Measurements from ENCODE around the gene BRWD1.

- TF ChIP-seq LEF1 (IDR thresholded peaks at IDR 0.05; ENCODE audit: borderline replicate concordance) (no peak), SUZ12 (IDR thresholded peaks at IDR 0.05) (no peak), SP1 (IDR thresholded peaks at IDR 0.05) (no peak), ELF4 (IDR thresholded peaks at IDR 0.05) (no peak), PKNOX1 (IDR thresholded peaks at IDR 0.05) (no peak), NFRKB (IDR thresholded peaks at IDR 0.05) (no peak), L3MBTL2 (conservative IDR thresholded peaks at IDR 0.05) (no peak), HDGF (IDR thresholded peaks at IDR 0.05; ENCODE audit: borderline replicate concordance) (no peak), FOXM1 (IDR thresholded peaks at IDR 0.05; ENCODE audit: borderline replicate concordance) (no peak), BHLHE40 (IDR thresholded peaks at IDR 0.05; ENCODE audit: borderline replicate concordance) (no peak), FOXK2 (IDR thresholded peaks at IDR 0.05) (no peak)
These were observed 6.4 kb upstream of the BRWD1 start for GRCh38 chr21:39319814-39320332.

Measured in HEK293T (cell line).